Mammary epithelial cell (primary cell): Measurements from ENCODE around the gene DYRK1A.

ENCODE experiments used
- EZH2 ChIP-seq: IDR thresholded peaks from 2 replicates; pipeline ENCODE4 v1.6.1; 2012; ENCODE audit warnings: low read length, inconsistent platforms, borderline replicate concordance
- TF ChIP-seq, protein P1 (sequence below), 2 donors: IDR thresholded peaks in 1 of 2; conservative IDR thresholded peaks in 1 of 2; 2 replicates each; pipeline ENCODE4 v1.5.1; 2011 to 2012; ENCODE audit warnings: inconsistent platforms in 2 of 2, low read length in 2 of 2, mild to moderate bottlenecking in 2 of 2, control low read depth in 1 of 2, low read depth in 1 of 2; ENCODE audit not compliant: insufficient read depth in 1 of 2; ENCODE audit errors: extremely low read depth in 1 of 2

- TF ChIP-seq, protein P1, sequence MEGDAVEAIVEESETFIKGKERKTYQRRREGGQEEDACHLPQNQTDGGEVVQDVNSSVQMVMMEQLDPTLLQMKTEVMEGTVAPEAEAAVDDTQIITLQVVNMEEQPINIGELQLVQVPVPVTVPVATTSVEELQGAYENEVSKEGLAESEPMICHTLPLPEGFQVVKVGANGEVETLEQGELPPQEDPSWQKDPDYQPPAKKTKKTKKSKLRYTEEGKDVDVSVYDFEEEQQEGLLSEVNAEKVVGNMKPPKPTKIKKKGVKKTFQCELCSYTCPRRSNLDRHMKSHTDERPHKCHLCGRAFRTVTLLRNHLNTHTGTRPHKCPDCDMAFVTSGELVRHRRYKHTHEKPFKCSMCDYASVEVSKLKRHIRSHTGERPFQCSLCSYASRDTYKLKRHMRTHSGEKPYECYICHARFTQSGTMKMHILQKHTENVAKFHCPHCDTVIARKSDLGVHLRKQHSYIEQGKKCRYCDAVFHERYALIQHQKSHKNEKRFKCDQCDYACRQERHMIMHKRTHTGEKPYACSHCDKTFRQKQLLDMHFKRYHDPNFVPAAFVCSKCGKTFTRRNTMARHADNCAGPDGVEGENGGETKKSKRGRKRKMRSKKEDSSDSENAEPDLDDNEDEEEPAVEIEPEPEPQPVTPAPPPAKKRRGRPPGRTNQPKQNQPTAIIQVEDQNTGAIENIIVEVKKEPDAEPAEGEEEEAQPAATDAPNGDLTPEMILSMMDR (conservative IDR thresholded peaks at IDR 0.05 in 1 of 2, IDR thresholded peaks at IDR 0.05 in 1 of 2; ENCODE audit: extremely low read depth in 1 of 2, insufficient read depth in 1 of 2, low read depth in 1 of 2, low read length in 2 of 2): no peak
- no peak for TF ChIP-seq EZH2
Measured at GRCh38 chr21:37414292-37415253, 48.0 kb downstream of the DYRK1A start.
